ENCODE data around the gene GTF3C5.
"Not testable (repeated sequence)": the region's sequence is repeated elsewhere in the genome, so short reads cannot be mapped to it uniquely, and the experiment has no call there.

Gene GTF3C5

GRCh38 chr9:133086894-133087293 is 56.1 kb downstream of the GTF3C5 start:
- FAIRE-seq = no peak

GRCh38 chr9:133087429-133088145 is 56.8 kb downstream of the GTF3C5 start:
- no peak for FAIRE-seq
- DNase-seq (ENCODE audit: insufficient read length, low spot score) = no peak

More at GRCh38 chr9:133086894-133087293, 56.1 kb downstream of the GTF3C5 start:
- no peak for DNase-seq (ENCODE audit: insufficient read length, low spot score)

GRCh38 chr9:133088146-133088750 is 57.5 kb downstream of the GTF3C5 start:
- no peak for FAIRE-seq
- no peak for DNase-seq (ENCODE audit: insufficient read length, low spot score)

- DNase-seq (ENCODE audit: insufficient read length, low spot score) = no peak
- no peak for FAIRE-seq
These were observed 58.0 kb downstream of the GTF3C5 start for GRCh38 chr9:133088756-133089155.

GRCh38 chr9:133089271-133089671 is 58.5 kb downstream of the GTF3C5 start:
- DNase-seq (ENCODE audit: insufficient read length, low spot score) (no peak), FAIRE-seq (no peak)

- FAIRE-seq = no peak
- DNase-seq (ENCODE audit: insufficient read length, low spot score) = no peak
These were observed 59.4 kb downstream of the GTF3C5 start for GRCh38 chr9:133090187-133090586.

- DNase-seq (ENCODE audit: insufficient read length, low spot score) (no peak), FAIRE-seq (no peak)
These were observed 60.1 kb downstream of the GTF3C5 start for GRCh38 chr9:133090752-133091385.

- FAIRE-seq; DNase-seq (ENCODE audit: insufficient read length, low spot score): not testable (repeated sequence)
These were observed 63.6 kb downstream of the GTF3C5 start for GRCh38 chr9:133094351-133094750.

GRCh38 chr9:133094842-133095393 is 64.1 kb downstream of the GTF3C5 start:
- DNase-seq (ENCODE audit: insufficient read length, low spot score) = no peak
- FAIRE-seq = no peak

GRCh38 chr9:133098104-133098754 is 67.4 kb downstream of the GTF3C5 start:
- DNase-seq (ENCODE audit: insufficient read length, low spot score) (no peak), FAIRE-seq (no peak)

GRCh38 chr9:133098871-133099270 is 68.1 kb downstream of the GTF3C5 start:
- DNase-seq (ENCODE audit: insufficient read length, low spot score) = no peak
- no peak for FAIRE-seq

- DNase-seq (ENCODE audit: insufficient read length, low spot score) = no peak
- FAIRE-seq = no peak
These were observed 69.1 kb downstream of the GTF3C5 start for GRCh38 chr9:133099726-133100505.

- no peak for FAIRE-seq
- no peak for DNase-seq (ENCODE audit: insufficient read length, low spot score)
These were observed 69.9 kb downstream of the GTF3C5 start for GRCh38 chr9:133100506-133101355.

GRCh38 chr9:133101356-133102189 is 70.8 kb downstream of the GTF3C5 start:
- DNase-seq (ENCODE audit: insufficient read length, low spot score) = no peak
- no peak for FAIRE-seq

- FAIRE-seq = no peak
These were observed 71.6 kb downstream of the GTF3C5 start for GRCh38 chr9:133102190-133103021.

GRCh38 chr9:133103183-133103986 is 72.6 kb downstream of the GTF3C5 start:
- FAIRE-seq (peak; percentile 87), DNase-seq (ENCODE audit: insufficient read length, low spot score) (peak; percentile 85)

More at GRCh38 chr9:133102190-133103021, 71.6 kb downstream of the GTF3C5 start:
- no peak for DNase-seq (ENCODE audit: insufficient read length, low spot score)

- FAIRE-seq (no peak), DNase-seq (ENCODE audit: insufficient read length, low spot score) (no peak)
These were observed 73.2 kb downstream of the GTF3C5 start for GRCh38 chr9:133103987-133104505.

Data from GM19239 (cell line).